NCI-H510A treated with DMSO at 0.1 percent for 48 hours (cell line): ENCODE results near the gene SHOC2.

Source experiments
- DNase-seq: peaks from one replicate; lab custom pipeline; 2025; lab: John Stamatoyannopoulos, UW

The SHOC2 gene

DNA sequence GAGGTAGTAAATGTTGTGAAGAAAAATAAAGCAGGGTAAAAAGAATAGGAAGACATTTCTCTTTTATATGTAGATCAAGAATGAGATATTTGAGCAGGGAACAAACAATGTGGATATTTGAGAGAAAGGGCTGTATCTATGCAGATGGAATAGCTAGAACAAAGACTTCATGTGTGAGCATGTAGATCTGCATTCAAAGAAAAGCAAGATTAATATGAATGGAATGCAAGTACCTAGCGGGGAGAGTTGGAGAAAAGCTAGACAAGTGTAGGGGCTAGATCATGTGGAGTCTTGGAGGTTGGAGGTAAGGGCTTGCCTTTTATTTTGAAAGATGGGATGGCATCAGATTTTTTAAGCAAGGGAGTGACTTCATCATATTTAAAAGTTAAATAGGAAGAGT, 27.1 kb downstream of the SHOC2 start:
- no peak for DNase-seq

DNA sequence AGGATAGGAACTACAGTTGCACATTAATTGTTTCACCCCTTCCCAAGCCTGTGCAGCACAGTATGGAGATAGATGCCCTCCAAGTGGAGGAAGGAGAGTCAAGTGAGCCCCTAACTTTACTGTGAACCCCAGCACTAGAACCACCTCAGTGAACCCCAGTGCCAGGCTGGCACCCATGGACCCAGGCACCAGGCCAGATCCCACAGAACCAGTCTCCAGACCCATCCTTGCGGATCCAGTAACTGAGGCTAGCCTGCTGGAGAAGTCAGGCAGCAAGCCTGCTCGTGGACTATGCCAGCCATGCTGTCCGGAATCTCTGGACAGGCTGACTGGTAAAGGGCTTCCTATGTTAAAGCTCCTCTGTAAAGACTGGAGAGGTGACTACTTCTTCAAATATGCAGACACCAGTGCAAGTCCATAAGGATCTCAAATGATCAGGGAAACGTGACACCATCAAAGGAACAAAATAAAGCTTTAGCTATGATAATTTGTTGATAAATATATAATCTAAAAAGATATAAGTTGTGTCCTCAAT, 27.7 kb downstream of the SHOC2 start:
- no peak for DNase-seq

DNA sequence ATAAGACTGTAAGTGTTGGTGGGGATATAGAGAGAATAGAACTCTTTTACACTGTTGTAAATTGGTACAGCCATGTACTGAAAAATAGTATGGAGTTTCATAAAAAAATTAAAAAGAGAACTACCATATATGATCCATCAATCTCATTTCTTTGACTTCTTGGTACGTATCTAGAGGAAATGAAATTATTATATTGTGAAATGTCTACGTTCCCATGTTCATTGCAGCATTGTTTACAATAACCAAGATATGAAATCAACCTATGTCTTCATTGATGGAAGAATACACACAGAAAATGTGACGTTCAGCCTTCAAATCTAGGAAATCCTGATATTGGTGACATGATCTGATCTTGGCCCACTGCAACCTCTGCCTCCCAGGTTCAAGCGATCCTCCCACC, 32.0 kb downstream of the SHOC2 start:
- no peak for DNase-seq

DNA sequence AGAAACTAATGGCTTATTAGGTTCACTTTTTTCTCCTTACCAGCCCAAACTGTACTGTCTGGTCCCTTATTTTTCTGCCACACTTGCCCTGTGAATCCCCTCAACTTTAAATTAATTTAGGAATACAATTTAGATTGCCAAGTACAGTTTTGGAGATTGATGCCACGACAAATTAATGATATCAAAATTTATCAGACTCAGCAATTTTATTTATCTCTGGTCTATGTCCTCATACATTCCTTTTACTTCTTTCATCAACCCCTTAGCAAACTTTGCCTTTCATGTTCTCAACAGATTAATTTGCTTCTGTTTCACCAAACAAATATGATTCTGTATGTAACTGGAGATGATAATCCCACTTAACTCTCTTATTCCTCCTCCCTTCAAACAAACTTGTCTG, 38.2 kb downstream of the SHOC2 start:
- no peak for DNase-seq

DNA sequence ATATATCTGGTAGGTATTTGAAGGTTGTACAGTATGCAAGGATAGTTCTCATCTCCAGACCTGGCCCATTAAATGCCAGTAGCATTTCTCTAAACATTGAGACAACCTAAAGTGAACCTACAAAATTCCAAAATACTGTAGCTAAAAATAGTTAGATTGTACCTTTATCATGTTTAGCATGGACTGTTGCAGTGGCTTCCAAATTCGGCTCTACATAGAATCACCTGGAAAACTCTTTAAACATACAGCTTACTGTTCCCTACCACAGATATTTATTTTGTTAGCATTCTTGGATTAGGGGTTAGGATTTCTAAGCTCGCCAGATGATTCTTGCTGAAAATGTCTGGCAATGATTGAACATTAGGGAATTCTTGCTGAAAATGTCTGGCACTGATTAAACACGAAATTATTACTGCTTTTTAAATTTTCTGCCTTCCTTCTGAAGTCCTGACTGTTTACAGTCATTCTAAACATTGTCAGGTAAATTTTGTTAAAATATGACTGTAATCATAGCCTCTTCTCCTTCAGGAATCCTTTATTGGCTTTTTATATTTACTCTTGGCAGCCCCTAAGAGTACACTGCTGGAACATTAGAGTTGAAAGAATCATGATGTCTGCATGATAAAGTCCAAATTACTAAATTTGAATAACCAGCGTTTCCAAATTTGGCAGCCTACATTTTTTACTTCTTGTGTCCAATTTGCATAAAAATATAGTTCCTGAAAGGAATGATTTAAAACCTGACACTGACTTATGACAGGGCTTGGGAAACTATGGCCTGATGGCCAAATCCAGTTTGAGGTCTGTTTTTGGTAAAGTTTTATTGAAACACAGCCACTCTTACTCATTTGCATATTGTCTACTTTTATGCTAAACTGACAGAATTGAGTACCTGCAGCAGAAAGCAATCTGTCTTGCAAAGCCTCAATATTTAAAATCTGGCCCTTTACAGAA, 40.3 kb downstream of the SHOC2 start:
- DNase-seq, result no peak

DNA sequence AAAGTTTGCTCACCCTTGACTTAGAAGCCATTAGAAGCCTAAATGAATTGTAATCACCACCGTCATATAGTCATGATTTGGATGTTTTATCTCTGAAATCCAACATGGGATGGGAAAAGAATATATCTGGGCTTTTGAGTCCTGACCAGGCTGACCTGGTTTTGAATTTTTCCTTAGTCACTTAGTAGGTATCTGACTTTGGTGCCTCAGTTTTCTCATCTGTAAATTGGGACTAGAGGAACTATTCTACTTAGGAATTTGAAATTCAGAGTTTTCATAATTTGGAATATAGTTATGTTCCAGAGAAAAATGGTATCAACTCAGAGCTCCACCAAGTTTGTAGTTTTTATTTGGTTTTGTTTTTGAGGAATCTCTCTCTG, 40.9 kb downstream of the SHOC2 start:
- DNase-seq, result no peak

DNA sequence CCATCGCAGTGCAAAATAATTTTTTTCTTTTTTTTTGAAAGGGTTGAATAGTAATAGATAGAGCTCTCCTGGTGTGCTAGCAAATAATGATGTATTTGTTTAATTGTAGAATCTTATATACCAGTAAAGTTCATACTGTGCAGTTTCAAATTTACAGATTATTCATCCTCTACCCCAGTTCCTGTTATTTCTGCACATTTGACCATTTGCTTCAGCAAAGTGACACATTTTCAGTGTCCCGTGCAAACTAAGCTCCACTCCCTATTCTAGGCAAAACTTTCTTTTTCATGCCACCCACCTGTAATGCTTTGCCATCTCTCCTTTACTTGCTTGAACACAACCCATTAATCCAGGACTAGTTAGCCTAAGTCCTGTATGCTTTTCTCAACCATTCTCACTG, 43.0 kb downstream of the SHOC2 start:
- DNase-seq, result no peak

DNA sequence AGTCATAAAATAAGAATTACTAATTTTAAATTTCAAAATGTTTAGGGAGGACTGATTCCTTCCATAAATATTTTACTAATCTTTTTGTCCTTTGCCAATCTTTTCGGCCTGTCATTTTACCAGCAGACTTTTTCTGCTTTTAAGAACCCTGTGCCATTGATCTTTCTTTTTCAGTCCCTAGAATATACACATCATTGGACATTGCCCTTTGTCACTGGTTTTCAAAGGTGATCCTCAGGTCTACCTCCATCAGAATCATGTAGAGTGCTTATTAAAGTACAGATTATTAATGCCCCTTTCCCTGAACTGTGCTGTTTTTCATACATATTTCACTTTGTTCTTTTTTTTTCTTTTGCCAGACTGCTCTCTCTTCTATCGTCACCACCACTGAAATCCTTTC, 43.8 kb downstream of the SHOC2 start:
- no peak for DNase-seq

DNA sequence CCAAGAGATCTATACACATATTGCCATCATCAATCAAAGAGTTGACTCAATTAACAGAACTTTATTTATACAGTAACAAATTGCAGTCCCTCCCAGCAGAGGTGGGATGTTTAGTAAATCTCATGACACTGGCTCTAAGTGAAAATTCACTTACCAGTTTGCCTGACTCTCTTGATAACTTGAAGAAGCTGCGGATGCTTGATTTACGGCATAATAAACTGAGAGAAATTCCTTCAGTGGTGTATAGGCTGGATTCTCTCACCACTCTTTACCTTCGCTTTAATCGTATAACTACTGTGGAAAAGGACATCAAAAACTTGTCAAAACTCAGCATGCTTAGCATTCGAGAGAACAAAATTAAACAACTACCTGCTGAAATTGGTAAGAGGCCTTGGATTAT, 45.3 kb downstream of the SHOC2 start:
- no peak for DNase-seq

DNA sequence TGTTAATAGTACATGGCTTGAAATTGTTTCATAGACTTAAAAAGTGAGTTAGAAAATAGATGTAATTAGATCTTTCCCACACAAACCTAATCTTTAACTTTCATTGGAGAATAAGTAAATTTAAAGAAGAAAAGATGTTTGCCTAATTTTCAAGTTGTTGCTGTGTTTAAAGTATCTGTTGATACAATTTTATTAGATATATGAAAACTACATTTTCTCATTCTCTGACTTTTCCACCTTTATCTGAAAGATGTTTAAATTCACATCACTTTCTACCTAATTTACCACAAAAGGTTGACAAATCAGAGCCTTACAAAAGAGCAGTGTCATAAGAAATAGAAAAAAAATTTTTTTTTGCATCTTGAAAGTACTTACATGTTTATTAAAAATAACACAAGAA, 45.8 kb downstream of the SHOC2 start:
- no peak for DNase-seq

DNA sequence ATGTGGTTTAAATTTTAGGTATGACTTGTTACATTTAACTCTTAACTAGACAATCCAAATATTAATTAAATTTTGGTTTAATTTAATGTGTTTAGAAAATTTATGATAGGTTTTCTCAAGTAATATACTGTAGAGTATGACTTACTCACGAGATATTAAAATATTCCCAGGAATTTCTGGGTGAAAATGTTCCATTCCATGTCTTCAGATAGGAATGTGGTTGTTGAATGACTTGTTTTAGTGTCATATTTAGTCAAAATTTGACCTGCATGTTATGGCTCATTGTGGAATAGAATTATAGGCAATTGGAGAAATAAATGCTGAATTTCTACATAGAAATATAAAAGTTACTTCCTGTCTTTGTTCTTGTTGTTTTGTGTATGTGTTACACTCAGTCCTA, 46.7 kb downstream of the SHOC2 start:
- no peak for DNase-seq

DNA sequence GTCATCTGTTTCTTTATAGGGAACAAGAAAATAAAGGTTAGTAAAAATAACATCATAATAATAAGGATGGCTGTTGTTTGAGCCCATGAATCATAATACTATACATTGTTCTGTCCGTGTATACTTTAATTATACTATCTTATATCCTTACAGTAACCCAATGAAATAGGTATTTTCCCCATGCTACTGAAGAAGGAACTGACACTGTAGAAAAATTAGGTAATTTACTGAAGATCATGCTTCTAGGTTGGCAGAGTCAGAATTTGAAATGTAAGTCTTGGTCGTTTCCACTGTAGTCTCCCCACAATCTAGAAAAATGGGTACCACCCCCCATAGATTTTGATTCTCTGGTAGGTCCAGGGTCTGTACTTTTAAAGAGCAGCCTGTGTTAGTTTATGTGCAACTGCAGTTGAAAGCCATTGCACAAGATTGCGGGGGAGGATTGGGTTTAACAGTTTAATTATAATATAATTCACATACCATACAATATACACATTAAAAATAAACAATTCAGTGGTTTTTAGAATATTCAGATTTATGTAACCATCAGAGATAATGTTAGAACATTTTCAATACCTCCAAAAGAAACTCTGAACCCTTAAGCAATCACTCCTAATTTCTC, 47.7 kb downstream of the SHOC2 start:
- DNase-seq, result no peak

DNA sequence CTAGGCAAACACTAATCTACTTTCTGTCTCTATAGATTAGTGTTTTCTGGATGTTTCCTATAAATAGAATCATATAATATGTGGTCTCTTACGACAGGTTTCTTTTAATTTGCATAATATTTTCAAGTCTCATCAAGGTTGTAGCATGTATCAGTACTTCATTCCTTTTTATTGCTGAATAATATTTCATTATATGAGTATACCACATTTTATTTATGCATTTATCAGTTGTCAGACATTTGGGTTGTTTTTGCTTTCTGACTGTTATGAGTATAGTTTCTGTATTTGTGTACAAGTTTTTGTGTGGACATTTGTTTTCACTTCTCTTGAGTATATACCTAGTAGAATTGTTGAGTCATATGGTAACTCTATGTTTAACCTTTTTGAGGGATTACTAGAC, 48.2 kb downstream of the SHOC2 start:
- DNase-seq, result no peak

DNA sequence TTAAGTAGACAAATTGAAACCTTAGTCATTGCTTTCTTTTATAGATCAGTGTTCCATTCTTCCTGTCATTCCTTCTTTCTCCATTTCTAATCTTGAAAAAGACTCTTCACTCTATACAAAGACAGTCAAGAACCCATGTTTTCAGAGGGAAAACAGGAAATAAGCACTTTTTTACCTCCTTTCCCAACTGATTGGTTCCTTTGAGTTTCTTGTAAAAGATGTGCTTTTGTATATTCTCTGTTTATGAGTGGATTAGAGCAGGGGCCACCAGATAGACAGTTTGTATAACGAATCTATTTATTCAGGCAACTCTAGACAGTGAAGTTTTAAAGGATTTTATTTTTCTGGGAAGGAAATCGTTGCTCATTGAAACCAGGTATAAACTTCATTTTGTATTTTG, 49.8 kb downstream of the SHOC2 start:
- DNase-seq, result no peak

DNA sequence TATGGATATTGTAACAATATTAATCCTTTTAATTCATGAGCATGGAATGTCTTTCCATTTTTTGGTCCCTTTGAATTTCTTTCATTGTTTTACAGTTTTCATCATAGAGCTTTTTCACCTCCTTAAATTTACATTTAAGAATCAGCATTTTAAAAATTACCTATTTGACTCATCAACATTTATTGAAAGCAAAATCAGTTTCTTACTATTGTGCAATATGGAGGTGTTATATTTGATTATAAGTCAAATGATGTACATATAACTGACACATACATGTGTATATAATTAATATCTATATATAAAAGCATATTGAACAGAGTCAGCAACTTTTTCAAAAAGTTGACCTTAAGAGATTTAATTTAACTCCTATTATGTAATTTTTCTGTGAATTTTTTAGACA, 52.2 kb downstream of the SHOC2 start:
- no peak for DNase-seq

DNA sequence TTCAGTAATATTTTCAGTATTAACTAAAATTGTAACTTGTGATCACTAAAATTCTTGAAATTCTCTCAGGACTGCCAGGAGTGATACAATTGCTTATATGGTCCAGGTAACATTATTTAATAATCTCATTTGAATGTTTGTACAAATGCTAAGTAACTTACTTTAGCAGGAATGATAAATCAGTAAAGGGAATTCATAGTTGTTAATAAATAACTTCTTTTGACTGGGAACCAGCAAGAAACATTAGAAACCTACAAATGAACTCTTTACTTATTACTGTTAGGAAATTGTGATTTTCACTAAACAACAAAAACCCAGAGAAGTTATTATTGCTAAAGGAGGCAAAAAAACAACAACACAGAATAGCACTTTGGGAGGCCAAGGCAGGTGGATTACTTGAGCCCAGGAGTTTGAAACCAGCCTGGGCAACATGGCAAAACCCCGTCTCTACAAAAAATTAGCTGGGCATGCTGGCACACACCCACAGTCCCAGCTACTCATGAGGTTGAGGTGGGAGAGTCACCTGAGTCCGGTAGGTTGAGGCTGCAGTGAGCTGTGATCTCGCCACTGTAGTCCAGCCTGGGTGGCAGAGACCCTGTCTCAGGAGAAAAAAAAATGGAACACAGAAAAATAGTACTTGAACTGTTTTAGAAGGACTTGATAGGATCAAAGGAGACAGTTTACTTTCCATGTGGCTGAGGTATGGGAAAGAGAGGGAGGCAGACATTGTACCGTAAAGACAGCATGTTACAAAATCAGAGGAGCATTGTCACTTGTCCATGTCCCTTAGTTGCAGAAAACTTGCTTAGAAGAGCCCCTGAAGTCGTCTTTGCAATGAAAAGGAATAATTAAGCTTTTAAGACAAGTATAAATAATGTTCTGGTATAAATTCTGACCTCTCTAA, 53.1 kb downstream of the SHOC2 start:
- no peak for DNase-seq

DNA sequence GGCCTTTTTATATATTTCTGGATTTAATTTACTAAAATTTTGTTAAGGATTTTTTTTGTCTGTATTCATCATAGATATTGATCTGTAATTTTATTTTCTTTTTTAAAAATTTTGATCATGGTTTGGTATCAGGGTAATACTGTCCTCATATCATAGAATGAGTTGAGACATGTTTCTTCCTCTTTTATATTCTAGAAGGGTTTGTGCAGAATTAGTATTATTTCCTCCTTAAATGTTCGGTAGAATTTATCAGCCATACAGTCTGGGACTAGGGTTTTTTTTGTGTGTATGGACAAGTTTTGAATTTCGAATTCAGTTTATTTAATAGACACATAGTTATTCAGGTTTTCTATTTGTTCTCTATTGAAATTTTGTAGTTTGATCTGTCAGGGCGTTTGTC, 54.0 kb downstream of the SHOC2 start:
- no peak for DNase-seq

DNA sequence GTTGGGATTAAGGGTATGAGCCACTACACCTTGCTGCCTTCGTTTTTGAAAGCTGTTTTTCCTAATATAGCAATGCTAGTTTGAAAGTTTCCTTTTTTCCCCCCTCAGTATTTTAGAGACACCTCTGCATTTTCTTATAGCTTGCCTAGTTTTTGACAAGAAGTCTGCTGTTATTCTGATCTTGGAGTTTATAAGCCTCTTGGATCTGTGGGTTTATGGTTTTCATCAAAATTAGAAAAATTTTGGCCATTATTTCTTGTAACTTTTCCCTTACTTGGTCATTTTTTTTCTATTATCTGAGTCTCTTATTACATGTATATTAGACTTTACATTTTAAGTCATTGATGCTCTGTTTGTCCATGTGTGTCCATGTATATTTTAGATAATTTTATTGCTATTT, 57.2 kb downstream of the SHOC2 start:
- DNase-seq, result no peak

DNA sequence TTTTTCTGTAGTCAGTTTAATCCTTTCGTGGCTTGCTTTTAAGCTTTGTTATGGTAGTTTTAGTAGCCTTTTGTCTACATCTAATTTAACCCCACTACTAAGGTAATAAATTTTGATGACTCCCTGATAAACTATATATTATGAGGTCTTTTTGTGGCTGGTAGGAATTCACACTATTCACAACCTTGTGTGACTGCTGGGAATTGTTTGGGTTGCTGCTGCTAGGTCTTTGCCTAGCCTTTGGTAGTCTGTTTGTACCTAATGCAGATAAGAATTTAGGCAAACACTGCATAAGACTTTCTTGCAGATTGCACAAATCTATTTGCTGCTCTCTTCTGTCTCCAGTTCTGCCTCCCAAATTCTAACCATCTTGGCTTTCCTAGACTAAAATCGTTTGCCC, 58.3 kb downstream of the SHOC2 start:
- no peak for DNase-seq

DNA sequence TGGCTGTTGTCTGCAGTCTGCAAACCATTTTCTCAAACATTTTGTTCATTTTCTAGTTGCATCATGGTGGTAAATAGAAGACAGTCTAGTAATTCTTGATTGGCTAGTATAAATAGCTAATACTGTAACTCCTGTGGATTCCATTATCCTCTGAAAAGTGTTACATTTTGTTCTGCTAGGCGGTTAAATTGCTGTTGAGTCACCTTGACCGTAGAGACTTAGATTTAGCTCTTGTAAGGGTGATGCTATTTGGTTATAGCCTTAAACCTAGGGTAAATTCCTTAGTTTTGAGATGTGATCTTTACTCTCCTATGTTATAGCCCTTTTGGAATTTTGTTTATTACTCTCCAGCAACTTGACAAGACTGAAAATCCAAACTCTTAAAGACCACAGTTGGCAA, 58.8 kb downstream of the SHOC2 start:
- no peak for DNase-seq

DNA sequence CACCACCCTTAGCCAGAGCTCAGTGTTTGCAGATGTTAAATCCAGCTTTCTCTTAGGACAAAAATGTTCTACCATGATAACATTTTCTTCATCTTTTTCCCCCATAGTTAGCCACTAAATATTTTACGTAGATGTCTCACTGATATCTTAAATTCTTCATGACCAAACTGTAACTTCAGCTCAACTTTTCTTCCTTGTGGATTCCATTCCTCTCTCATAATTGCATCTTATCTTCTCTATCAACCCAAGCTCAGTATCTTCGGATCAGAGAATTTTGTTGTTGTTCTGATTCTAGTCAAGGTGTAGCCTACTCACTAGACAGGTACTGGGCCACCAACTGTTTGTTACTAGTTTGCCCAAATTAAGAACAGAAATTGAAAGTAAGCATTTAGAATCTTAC, 60.2 kb downstream of the SHOC2 start:
- DNase-seq, result no peak

DNA sequence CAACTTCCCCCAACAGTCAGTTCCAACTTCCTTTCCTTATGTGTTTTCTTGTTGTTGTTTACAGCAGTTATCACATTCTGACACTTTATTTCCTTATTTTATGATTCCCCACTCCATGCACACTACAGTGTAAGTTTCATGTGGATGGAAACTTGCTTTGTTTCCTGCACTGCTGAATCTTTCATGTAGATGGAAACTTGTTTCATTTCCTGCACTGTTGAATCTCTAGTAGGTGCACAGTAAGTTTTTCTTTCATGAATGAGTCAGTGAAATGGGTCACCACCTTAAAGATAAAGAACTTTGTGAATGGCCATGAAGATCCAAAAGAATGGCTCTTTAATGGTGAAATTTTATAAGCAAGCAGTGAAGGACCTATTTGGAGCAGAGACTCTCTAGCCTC, 61.4 kb downstream of the SHOC2 start:
- no peak for DNase-seq

DNA sequence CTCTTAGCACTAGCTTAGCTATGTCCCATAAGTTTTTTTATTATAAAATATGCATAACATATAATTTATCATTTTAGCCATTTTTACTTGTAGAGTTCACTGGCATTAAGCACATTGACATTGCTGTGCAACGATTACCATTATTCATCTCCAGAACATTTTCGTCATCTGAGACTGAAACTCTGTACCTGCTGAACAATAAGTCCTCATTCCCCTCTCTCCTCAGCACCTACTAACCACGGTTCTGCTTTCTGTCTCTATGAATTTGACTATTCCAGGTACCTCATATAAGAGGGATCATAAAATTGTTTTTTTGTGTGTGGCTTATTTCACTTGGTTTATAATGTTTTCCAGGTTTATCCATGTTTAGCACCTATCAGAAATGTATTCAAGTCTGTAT, 64.1 kb downstream of the SHOC2 start:
- no peak for DNase-seq
